GM18505 (cell line): ENCODE data around the gene CPLX1.

Experiments used
- ATAC-seq: cut with Tn5 transposase; IDR thresholded peaks from one replicate; pipeline ENCODE4 v1.9.1; 2021; ENCODE audit not compliant: unreplicated experiment
- POLR2A ChIP-seq: IDR thresholded peaks from 4 replicates; pipeline ENCODE4 v1.6.1; 2011; ENCODE audit warnings: borderline replicate concordance; ENCODE audit not compliant: insufficient read depth, insufficient read length; ENCODE audit errors: extremely low read depth

CPLX1 gene

DNA sequence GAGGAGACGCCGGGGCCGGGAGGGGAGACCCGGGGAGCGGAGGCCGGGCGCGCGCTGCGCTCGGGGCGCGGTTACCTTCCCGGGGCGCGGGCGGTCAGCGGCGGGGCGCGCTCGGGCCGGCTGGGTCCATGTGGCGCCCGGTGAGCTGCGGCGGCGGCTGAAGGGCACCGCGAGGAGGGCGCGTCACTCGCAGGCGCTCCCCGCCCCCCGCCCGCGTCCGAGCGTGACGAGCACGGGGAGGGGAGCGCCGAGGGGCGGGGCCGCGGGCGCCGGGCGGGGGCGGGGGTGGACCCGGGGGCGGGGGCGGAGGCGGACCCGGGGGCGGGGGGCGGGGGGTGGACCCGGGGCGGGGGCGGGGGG, at the start of gene CPLX1:
Gene CPLX1, minus strand, starts transcription at position 159 of the 360 bp plus-strand sequence. CDS start 1,607 bp downstream, outside the sequence.
- ATAC-seq, result no peak

GRCh38 chr4:874971-875817, 49.3 kb upstream of the CPLX1 start:
- ATAC-seq, result no peak
- TF ChIP-seq POLR2A, result no peak

More for the DNA sequence above, at the start of gene CPLX1:
- TF ChIP-seq POLR2A, result no peak

GRCh38 chr4:874056-874455, 48.1 kb upstream of the CPLX1 start:
- TF ChIP-seq POLR2A, result no peak
- ATAC-seq, result no peak

DNA sequence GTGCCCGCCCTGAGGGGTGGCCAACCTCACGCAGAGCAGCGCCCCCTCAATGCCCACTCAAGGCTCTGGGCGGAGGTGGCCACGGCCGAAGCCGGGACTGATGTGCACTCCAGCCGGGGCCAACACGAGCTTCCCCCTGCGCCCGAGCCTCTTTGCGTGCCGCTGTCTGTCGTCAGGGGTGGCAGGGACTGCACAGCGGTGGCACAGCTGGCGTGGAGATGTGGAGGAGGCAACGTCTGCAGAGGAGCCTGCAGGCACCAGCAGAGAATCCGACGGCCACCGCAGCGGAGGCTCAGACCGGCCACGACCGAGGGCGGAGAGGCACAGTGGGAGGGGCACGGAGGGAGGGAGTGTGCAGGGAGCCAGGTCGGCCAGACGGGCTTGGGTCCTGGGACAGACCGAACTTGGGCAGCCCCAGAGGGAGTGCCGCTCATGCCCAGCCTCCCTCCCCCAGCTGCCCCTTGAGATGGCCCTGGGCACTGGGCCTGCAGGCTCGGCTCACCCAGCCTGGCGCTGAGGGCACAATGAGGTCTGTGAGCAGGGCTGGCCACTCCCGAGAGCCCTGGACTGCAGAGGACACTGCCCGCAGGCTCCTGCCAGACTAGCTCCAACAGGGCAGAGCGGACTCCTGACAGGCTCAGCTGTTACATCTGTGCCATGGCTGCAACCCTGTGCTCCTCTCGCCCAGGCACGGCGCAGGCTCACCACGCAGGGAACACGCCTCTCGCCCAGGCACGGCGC, 46.5 kb upstream of the CPLX1 start:
- TF ChIP-seq POLR2A, result no peak
- no peak for ATAC-seq

DNA sequence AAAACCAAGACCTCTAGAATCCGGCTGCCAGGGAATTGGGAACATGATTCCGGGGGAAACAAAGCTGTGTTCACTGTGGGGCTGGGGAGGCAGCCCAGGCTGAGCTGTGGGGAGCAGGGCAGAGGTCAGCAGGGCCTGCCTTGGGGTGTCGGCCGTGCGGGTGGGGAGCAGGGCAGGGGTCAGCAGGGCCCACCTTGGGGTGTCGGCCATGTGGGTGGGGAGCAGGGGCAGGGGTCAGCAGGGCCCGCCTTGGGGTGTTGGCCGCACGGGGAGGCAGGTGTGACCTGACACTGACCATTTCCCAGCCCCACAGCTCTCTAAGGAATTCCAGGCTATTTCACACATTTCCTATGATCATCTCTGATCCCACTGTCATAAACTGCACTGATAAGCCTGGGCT, 45.6 kb upstream of the CPLX1 start:
- ATAC-seq, result no peak
- no peak for TF ChIP-seq POLR2A

- TF ChIP-seq POLR2A, result no peak
- ATAC-seq, result no peak
Observed at GRCh38 chr4:870951-871350, 45.0 kb upstream of the CPLX1 start.

- TF ChIP-seq POLR2A, result no peak
- ATAC-seq, result no peak
Observed at GRCh38 chr4:869776-870175, 43.8 kb upstream of the CPLX1 start.

GRCh38 chr4:868421-868820, 42.5 kb upstream of the CPLX1 start:
- TF ChIP-seq POLR2A, result no peak
- ATAC-seq, result no peak

DNA sequence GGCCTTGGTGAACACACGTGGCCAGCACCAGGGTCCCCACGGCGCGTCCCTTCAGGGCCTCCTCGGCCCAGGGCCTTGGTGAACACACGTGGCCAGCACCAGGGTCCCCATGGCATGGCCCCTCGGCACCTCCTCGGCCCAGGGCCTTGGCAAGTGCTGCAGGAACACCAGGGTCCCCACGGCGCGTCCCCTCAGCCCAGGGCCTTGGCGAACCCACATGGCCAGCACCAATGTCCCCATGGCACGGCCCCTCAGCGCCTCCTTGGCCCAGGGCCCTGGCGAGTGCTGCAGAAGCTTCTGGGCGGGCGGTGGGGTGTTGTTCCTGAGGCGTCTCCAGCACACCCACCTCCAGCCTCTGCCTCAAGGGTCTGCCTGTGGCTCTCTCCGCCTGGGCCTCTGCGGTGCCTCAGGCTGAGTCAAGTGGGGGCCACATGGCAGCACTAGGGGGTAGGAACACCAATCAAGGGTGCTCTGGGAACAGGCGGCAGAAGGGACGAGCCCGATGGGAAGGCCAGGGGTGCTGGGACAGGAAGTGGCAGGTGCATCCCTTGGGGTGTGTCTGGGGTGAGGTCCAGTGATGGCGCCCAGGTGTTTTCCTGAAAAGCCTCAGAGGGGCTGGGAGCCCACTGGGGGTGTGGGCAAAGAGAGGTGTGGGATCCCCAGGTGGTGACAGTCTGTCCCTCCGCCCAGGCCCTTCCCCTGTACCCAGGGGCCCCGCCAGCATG, 41.8 kb upstream of the CPLX1 start:
- no peak for TF ChIP-seq POLR2A
- ATAC-seq, result no peak

DNA sequence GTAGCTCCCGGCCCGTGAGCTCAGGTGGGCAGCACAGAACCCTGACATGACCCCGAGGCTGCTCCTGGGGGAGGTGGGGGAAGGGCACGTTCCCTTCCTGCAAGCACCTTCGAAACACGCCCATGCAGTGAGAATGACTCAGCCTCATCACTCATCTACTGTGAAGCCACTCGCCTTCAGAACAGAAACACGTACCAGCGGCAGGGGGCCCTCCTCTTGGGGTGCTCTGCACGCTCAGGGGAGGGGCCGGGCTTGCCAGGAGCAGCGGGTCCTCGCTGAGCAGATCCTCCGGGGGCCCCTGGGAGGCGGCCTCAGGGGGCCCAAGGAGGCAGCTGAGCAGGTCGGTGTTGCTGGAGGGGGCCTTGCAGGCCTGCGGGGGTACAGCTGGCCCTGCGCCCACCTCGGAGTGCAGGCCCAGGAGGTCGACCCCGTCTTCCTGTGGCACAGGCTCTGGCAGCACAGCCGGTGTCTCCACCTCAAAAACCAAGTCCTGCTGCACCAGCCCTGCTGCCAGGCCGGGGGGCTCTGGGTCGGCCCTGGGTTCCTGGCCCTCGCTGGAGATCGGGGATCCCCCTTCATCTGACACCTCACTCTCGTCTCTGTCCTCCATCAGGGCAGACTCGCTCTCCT, 40.9 kb upstream of the CPLX1 start:
- ATAC-seq, result no peak
- TF ChIP-seq POLR2A, result no peak

DNA sequence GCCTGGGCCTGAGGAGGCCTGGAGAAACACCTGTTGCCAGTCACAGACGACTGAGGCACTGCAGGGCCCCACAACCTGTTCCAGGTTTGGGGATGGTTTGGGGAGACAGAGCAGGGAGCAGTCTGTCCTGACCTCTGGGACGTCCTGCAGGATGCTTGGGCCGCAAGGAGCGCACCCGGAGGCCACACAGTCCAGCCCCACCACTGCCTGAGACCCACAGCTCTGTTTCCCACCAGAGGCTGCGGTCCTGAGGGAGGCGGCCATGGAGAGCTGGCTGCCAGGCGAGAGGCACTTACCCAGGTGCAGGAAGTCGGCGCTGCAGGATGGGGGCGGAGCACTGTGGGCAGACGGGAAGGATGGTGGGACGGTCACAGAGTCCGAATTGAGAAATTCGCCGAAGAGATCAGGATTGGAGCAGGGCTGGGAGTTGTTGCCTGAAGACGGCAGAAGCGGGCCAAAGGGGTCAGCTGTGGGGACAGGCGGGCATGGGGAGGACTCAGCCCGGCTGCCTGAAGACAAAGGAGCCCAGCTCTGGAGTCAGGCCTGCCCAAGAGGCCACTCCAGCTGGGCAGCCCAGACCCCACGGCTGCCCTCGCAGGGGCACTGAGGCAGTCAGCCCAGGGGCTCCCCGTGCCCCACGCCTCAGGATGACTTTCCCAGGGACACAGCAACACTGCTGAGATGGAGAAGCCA, 40.3 kb upstream of the CPLX1 start:
- no peak for TF ChIP-seq POLR2A
- no peak for ATAC-seq

- no peak for TF ChIP-seq POLR2A
- no peak for ATAC-seq
Observed at GRCh38 chr4:865572-865971, 39.6 kb upstream of the CPLX1 start.

DNA sequence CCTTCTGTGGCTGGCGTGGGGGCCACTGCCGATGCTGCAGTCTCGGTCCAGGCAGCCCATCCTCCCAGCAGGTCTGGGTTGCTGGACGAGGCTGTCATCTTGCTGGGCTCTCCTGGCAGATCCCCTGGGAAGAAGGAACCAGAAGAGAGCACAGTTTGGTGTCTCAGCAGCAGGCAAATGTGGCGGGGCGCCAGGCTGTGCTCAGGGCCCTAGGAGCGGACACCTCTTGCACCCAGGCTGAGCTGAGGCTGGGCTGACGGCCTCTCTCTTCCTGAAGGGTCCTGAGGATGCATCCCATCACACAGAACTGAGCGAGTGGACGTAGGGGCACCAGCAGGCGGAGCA, 39.2 kb upstream of the CPLX1 start:
- TF ChIP-seq POLR2A, result no peak
- ATAC-seq, result no peak
